HL-60 (cell line): ENCODE data around the gene GRK2.
A peak's percentile ranks its signal among the peaks of the same experiment; 100 is the strongest.

Experiments
- DNase-seq, 2 experiments: peaks; one replicate each; pipeline ENCODE4 v3.0.0-alpha.2; 2010 to 2020; ENCODE audit warnings: low read depth in 1 of 2, low spot score in 1 of 2
- H3K27ac ChIP-seq: fragments of 250-450 bp; sonication (Bioruptor Pico); replicated peaks from 2 replicates; pipeline ENCODE4 v1.5.1; 2020; ENCODE audit warnings: mild to moderate bottlenecking, moderate library complexity
- H3K27me3 ChIP-seq: fragments of 250-450 bp; sonication (Bioruptor Pico); 2 replicates; pipeline ENCODE4 v1.5.1; 2021; ENCODE audit warnings: mild to moderate bottlenecking, moderate library complexity; ENCODE audit not compliant: insufficient read depth, poor library complexity, severe bottlenecking
- H3K4me3 ChIP-seq: replicated peaks from 2 replicates; pipeline ENCODE4 v1.5.1; 2011; ENCODE audit warnings: mild to moderate bottlenecking, control low read depth, low read length; ENCODE audit not compliant: insufficient read depth
- CTCF ChIP-seq: IDR thresholded peaks from one replicate; pipeline ENCODE4 v1.5.1; 2011; ENCODE audit warnings: low read length, control low read depth, inconsistent platforms; ENCODE audit not compliant: insufficient read depth
- GABPA ChIP-seq: IDR thresholded peaks from 2 replicates; pipeline ENCODE4 v1.6.1; 2012; ENCODE audit warnings: low read depth
- POLR2AphosphoS5 ChIP-seq: IDR thresholded peaks from 2 replicates; pipeline ENCODE4 v1.6.1; 2012; ENCODE audit warnings: low read depth
- REST ChIP-seq: IDR thresholded peaks from 2 replicates; pipeline ENCODE4 v1.6.1; 2012; ENCODE audit warnings: low read depth; ENCODE audit not compliant: insufficient replicate concordance
- SPI1 ChIP-seq: IDR thresholded peaks from 2 replicates; pipeline ENCODE4 v1.6.1; 2012; ENCODE audit warnings: low read depth, mild to moderate bottlenecking, borderline replicate concordance

Gene GRK2

GRCh38 chr11:67301951-67302516, 35.8 kb downstream of the GRK2 start:
- Histone ChIP-seq H3K4me3 (peak overlapping the region; percentile 57), H3K27ac (peak overlapping the region; percentile 79), H3K27me3 (no peaks in the 10 kb centered on the region)
- TF ChIP-seq CTCF = no peak
- TF ChIP-seq REST = no peak
- no peak for TF ChIP-seq SPI1
- TF ChIP-seq POLR2AphosphoS5 = no peak
- TF ChIP-seq GABPA = no peak
- peak in 1 of 2 experiments; percentile 60 for DNase-seq

GRCh38 chr11:67302571-67303131, 36.4 kb downstream of the GRK2 start:
- Histone ChIP-seq H3K27me3 (no peaks in the 10 kb centered on the region), H3K27ac (peak overlapping the region; percentile 79), H3K4me3 (peak overlapping the region; percentile 57)
- peak; percentile 82 to 87 for DNase-seq
- TF ChIP-seq GABPA = no peak
- TF ChIP-seq SPI1 = peak; percentile 66; the same call in 1 of the 2 replicates
- peak; percentile 97 for TF ChIP-seq POLR2AphosphoS5
- TF ChIP-seq CTCF = no peak
- TF ChIP-seq REST = no peak

- DNase-seq = peak in 1 of 2 experiments; percentile 37
- Histone ChIP-seq H3K27me3 (no peaks in the 10 kb centered on the region), H3K4me3 (peak within 1 kb of the TSS; percentile 57), H3K27ac (peak within 1 kb of the TSS; percentile 79)
- no peak for TF ChIP-seq GABPA
- no peak for TF ChIP-seq SPI1
- no peak for TF ChIP-seq CTCF
- no peak for TF ChIP-seq POLR2AphosphoS5
- no peak for TF ChIP-seq REST
These were observed 37.0 kb downstream of the GRK2 start, which contains the start of gene SSH3 for GRCh38 chr11:67303132-67303834. SSH3 (plus strand) TSS chr11:67303530; CDS start chr11:67303626, 96 bp downstream.
